Panc1 (cell line): ENCODE results near the gene CELSR2. TPM values are rescaled to one million over a fixed set of nuclear protein-coding genes. Genes with fewer than 3 reads are reported as not detected.

ENCODE experiments used
- ATAC-seq: fragments of 200-7000 bp; cut with Tn5 transposase; 2 replicates; pipeline ENCODE4 v1.9.1; 2020; ENCODE audit warnings: mild to moderate bottlenecking, moderate library complexity
- BruUV-seq: library from RNA; stranded (reverse); fragments of 400-500 nt; replicated peaks from 2 replicates; lab custom pipeline; 2021; lab: Mats Ljungman, UMichigan
- CTCF ChIA-PET: fragments of 300-600 bp; sonication (Branson Sonifier 250); formaldehyde crosslinking; loops from one replicate; lab custom pipeline; 2022; ENCODE audit warnings: antibody characterized with exemption; lab: Charles Lee
- POLR2A ChIA-PET: fragments of 300-600 bp; sonication (Branson Sonifier 250); formaldehyde crosslinking; loops from one replicate; lab custom pipeline; 2022; ENCODE audit warnings: antibody characterized with exemption; lab: Charles Lee
- DNase-seq: peaks from one replicate; pipeline ENCODE4 v3.0.0-alpha.2; 2010; ENCODE audit warnings: low read depth, low spot score
- H3K27ac ChIP-seq: 2 replicates; pipeline ENCODE4 v1.5.1; 2011; ENCODE audit warnings: mild to moderate bottlenecking, low read length, inconsistent platforms
- H3K27me3 ChIP-seq: fragments of 200-500 bp; sonication (Bioruptor generic); 2 replicates; pipeline ENCODE4 v1.6.0; 2014; ENCODE audit warnings: low read length, inconsistent platforms; ENCODE audit not compliant: control insufficient read depth, insufficient read depth
- H3K36me3 ChIP-seq: fragments of 200-500 bp; sonication (Bioruptor generic); 2 replicates; pipeline ENCODE4 v1.5.1; 2014; ENCODE audit warnings: inconsistent platforms, mild to moderate bottlenecking, low read length, moderate library complexity; ENCODE audit not compliant: control insufficient read depth, insufficient read depth
- H3K4me1 ChIP-seq: 2 replicates; pipeline ENCODE4 v1.5.1; 2011; ENCODE audit warnings: inconsistent platforms, mild to moderate bottlenecking, low read length, moderate library complexity; ENCODE audit not compliant: control insufficient read depth, insufficient read depth
- H3K4me3 ChIP-seq, 2 experiments: 2 replicates each; pipeline ENCODE4 v1.5.1; 2011 to 2012; ENCODE audit warnings: low read depth in 2 of 2, low read length in 2 of 2, mild to moderate bottlenecking in 2 of 2, inconsistent platforms in 1 of 2, moderate library complexity in 1 of 2
- H3K9me3 ChIP-seq: fragments of 200-500 bp; sonication (Bioruptor generic); 2 replicates; pipeline ENCODE4 v1.5.1; 2014; ENCODE audit warnings: low read depth, mild to moderate bottlenecking, inconsistent platforms, low read length, moderate library complexity; ENCODE audit not compliant: control insufficient read depth, insufficient read depth
- CTCF ChIP-seq: fragments of 450-650 bp; IDR thresholded peaks from 2 replicates; pipeline ENCODE4 v1.5.1; 2017; ENCODE audit warnings: mild to moderate bottlenecking
- POLR2AphosphoS5 ChIP-seq: IDR thresholded peaks from 2 replicates; pipeline ENCODE4 v1.6.1; 2012; ENCODE audit warnings: mild to moderate bottlenecking, low read depth, low read length, moderate library complexity
- REST ChIP-seq, 2 experiments: IDR thresholded peaks; 2 replicates each; pipeline ENCODE4 v1.6.1; 2011 to 2012; ENCODE audit warnings: low read depth in 2 of 2, control low read depth in 1 of 2, low read length in 1 of 2, mild to moderate bottlenecking in 1 of 2, moderate library complexity in 1 of 2; ENCODE audit not compliant: insufficient read depth in 1 of 2
- SIN3A ChIP-seq: IDR thresholded peaks from 2 replicates; pipeline ENCODE4 v1.6.1; 2012; ENCODE audit warnings: low read depth, mild to moderate bottlenecking, low read length, moderate library complexity, borderline replicate concordance; ENCODE audit not compliant: insufficient read depth
- TCF7L2 ChIP-seq: IDR thresholded peaks from 2 replicates; pipeline ENCODE4 v1.6.1; 2011; ENCODE audit warnings: mild to moderate bottlenecking, low read depth, low read length, inconsistent platforms
- in situ Hi-C: cut with HindIII; loops from 2 replicates; pipeline ENCODE4 v1.10.0; 2016; ENCODE audit warnings: low sequenced_read_pairs, low pct_unique_long_range_greater_than_20kb
- intact Hi-C: fragments of 100-400 bp; cut with micrococcal nuclease; formaldehyde crosslinking; loops from one replicate; pipeline ENCODE4 v1.10.0; 2022; ENCODE audit not compliant: unreplicated experiment
- total RNA-seq: library from RNA; stranded (reverse); gene quantifications from one replicate; pipeline ENCODE4 v1.2.1, GENCODE V29; 2021; ENCODE audit not compliant: unreplicated experiment

CELSR2 gene
- total RNA-seq, 1 experiment from 2014 or later, result 4.1 TPM

DNA sequence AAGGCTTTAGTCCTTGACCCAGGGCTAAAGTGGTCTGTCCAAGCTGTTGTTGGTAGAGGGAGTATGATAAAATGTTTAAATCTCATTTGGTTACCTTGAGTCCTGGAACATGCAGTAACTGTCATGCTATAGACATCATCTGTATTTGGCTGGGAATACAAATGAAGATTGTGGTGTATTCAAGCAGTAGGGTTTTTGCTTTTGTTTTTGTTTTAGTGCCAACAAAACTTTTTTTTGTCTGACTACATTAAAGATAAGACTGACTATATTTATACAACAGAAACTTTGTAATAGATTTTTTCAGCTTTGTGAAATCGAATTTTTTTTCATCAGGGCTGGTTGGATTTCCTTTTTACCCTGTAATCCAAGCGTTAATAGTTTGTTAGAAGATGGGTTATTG is 43.0 kb upstream of the CELSR2 start:
- intact Hi-C loops (no loop called here), in situ Hi-C loops (no loop called here)
- POLR2A ChIA-PET, result no interaction called here
- CTCF ChIA-PET, result interaction anchor here (0.6 to 0.7 kb wide), 3 partner anchors 20 to 48 kb away, joined by 3 to 7 read pairs (median 5); no protein-coding TSS in a partner anchor
- ATAC-seq, result no peak
- TF ChIP-seq REST (IDR thresholded peaks at IDR 0.05; ENCODE audit: insufficient read depth in 1 of 2, low read depth in 2 of 2, low read length in 1 of 2) (no peak), TCF7L2 (no peak), SIN3A (no peak), POLR2AphosphoS5 (no peak), CTCF (no peak)
- Histone ChIP-seq H3K27ac (no peak overlapping the region), H3K9me3 (no peaks in the 10 kb centered on the region), H3K4me3 (no peak overlapping the region), H3K36me3 (no peaks in the 10 kb centered on the region), H3K4me1 (no peaks in the 10 kb centered on the region), H3K27me3 (no peaks in the 10 kb centered on the region)
- no TSS peak for BruUV-seq
- DNase-seq, result no peak

GRCh38 chr1:109207467-109208103 is 41.8 kb upstream of the CELSR2 start:
- no TSS peak for BruUV-seq
- no peaks in the 10 kb centered on the region for H3K9me3 ChIP-seq
- ATAC-seq (no peak), DNase-seq (no peak)
- no peaks in the 10 kb centered on the region for H3K36me3 ChIP-seq
- in situ Hi-C loops (no loop called here), intact Hi-C loops (no loop called here)
- CTCF ChIA-PET, result no interaction called here
- H3K27ac ChIP-seq, result no peak overlapping the region
- POLR2A ChIA-PET, result no interaction called here
- TF ChIP-seq REST (IDR thresholded peaks at IDR 0.05; ENCODE audit: insufficient read depth in 1 of 2, low read depth in 2 of 2, low read length in 1 of 2), result no peak
- no peak for TF ChIP-seq CTCF
- no peak for TF ChIP-seq TCF7L2
- TF ChIP-seq SIN3A, result no peak
- no peak for TF ChIP-seq POLR2AphosphoS5
- no peaks in the 10 kb centered on the region for H3K4me1 ChIP-seq
- H3K4me3 ChIP-seq, result no peak overlapping the region
- H3K27me3 ChIP-seq, result no peaks in the 10 kb centered on the region
